Medulla oblongata (tissue), 1 donor: ENCODE measurements around the gene ERP44.

Source experiments
- DNase-seq: peaks from one replicate; pipeline ENCODE4 v3.0.0-alpha.2; 2015; ENCODE audit errors: extremely low spot score

ERP44 gene

DNA sequence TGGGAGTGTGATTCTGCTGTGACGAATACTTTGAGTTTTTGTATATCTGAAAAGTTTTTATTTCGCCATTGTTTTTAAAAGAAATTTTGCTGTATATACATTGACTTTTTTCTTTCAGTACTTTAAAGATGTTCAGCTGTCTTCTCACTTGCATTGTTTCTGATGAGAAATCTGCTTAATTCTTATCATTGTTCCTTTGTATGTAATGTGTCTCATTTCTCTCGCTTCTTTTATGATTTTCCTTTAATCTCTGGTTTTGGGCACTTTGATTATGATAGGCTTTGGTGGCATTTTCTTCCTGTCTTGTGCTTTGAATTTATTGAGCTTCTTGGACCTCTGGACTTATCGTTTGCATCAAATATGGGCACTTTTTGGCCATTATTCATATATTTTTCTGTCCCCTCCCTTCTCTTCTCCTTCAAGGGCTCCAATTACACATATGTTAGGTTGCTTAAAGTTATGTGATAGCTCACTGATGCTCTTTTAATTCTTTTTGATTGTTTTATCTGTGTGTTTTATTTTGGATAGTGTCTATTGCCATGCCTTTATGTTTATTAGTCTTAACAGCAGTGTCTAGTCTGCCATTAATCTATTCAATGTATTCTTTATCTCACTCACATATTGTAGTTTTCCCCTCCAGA lies 161.7 kb downstream of the ERP44 start:
- no peak for DNase-seq

DNA sequence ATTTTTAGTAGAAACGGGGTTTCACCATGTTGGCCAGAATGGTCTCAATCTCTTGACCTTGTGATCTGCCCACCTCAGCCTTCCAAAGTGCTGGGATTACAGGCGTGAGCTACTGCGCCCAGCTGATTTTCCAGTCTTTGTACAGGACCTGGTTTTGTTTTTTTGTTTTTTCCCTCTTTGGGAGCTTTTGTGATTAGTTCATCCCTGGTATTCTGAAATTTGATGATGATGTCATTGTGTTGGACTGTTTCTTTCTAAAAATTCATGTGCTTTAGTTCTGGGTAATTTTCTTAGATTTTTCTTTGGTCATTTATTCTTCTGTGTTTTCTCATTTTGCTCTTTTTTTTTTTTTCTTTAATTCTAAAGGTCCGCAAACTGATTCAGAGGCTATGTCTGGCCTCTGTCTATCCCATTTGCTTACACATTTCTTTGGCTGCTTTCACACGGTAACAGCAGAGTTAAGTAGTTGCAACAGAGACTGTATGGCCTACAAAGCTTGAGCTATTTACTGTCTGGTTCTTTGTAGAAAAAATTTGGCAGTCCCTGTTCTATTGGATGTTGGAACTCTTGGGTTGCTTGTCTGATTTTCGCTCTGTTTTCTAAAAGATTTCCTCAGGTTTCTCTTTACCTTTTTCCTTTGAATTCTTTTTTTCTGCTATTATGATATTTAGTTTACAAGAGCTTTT lies 167.5 kb downstream of the ERP44 start:
- DNase-seq, result no peak

DNA sequence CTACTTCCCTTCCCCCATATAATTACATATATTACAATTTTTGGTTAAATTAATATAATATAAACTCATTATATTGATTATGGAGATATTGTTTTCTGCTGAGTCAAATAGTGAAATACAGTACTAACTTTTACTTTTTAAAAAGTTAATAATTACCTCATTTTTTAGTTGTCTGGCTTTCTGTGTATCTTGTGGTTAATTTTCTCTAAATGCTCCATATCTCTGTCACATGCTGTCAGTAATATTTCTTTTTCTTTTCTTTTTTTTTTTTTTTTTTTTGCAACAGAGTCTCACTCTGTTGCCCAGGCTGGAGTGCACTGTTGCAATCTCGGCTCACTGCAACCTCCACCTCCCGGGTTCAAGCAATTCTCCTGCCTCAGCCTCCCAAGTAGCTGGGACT lies 169.1 kb downstream of the ERP44 start:
- no peak for DNase-seq
